HG02642 (cell line): ENCODE measurements around the gene WDR93.

Experiments
- ATAC-seq: cut with Tn5 transposase; IDR thresholded peaks from one replicate; pipeline ENCODE4 v1.9.1; 2021; ENCODE audit warnings: mild to moderate bottlenecking; ENCODE audit not compliant: unreplicated experiment, poor library complexity

WDR93 gene

DNA sequence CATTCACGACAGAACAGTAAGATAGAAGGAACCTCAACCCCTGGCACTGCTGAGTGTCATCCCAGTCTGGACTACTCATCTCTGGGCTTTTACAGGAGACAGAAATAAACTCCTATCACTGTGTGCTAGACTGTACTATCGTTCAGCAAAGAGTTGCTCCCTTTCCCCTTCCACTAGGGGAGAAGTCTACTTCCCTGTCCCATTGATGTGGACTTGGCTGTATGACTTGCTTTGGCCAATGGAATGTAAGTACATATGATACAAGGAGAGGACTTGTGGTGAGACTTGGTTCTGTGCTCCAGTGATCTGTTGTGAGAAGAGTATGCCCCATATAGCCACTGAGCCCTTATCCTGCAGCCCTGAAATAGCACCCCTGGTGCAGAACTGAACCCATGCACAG lies 30.1 kb upstream of the WDR93 start:
- ATAC-seq: no peak

DNA sequence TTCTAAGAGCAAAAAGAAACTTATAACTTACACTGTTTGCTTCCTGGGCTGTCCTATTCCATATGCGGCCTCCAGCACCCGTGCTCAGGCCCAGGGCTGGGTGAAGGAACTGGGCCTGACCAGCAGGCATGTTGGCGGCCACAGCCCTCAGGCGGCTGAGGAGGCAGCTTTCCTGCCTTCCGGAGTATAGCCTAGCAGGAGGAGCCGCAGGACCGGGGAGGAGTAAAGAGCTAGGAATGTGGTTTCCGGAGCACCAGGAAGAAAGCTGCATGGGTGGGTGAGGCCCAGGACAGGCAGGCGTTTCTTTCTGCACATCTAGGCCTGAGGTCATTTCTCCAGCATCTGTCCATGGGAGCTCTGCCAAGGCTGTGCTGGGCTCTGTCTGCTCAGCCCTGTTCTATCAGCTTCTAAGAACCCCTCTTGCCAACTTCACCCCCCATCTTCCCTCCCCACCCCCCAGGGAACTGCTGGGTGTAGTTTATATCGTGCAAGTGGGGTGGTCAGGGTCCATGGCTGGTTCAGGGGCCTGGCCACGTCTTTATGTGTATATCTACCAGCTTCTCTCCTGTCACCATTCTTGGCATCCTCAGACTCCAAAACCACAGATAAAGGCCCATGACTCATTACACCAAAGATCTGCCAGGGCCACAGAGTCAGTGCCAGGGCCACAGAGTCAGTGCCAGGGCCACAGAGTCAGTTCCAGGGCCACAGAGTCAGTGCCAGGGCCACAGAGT lies 27.6 kb upstream of the WDR93 start:
- ATAC-seq: no peak

DNA sequence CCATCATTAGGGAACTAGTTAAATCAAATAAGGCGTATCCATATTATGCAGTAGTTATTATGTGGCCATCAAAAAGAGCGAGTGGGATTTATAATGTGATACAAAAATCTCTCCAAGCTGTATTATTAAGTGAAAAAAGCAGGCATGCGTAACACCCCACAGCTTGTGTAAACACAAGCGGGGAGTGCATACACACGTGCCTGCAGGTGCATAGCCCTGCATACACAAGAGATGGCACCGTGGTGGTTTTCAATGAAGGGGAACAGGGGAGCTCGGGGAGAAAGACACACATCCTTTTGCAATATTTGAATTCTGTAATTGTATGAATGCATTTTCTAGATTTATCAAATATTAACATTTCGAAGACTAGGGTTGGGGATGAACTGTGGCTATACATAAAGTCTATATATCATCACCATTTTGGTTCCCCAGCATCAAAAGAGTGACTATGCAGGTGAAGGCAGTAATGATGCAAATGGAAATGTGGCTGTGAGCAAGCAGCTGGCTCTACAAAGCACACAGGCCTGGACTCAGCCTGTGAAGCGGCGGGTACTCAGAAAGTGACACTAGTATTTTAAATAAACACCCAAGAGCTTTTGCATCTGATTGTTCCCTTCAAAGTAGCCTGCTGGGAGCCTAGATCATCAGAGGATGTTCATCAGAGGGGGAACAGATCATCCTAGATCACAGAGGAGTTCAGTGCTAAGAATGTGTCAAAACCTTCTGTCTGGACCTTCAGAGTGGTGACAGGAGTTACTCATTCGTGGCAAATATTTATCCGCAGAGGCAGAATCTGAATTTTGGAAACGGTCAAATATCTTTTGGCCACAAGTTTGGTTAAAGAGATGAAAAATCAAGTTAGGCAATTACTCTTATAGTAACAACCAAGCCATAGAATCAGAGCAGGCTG lies 25.9 kb upstream of the WDR93 start:
- ATAC-seq: no peak

DNA sequence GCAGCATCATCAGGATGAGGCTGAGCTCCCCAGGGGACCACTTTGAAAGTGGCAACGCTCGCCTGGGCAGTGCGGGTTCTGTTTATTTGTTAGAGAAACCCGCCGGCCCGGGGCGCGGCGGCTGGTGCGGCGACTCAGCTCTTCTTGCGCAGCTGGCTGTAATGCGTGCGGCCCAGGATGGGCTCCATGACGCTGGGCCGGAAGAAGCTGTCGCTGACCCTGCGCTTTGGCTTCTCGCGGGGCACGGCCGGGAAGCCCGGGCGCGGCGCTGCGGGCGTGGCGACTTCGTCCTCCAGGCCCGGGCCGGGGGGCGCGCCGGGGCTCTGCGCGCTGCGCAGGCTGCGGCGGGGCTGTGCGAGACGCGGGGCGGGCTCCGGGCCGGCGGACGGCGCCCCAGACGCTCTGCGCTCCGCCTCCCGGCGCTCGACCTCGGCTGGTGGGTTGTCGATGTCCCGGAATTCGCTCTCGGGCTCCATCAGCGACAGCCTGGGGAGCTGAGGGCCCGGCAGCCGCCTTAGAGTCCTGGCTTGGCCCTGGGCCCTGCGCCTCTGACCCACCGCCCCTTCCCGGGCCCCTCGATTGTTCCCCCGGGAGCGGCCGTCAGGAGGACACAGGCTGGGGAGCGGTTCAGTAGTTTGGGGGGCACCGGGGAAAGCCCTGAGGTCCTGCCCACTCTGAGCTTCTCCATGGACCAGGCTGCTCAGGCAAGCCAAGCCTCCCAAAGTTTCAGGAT lies 25.0 kb upstream of the WDR93 start:
- peak; percentile 49 for ATAC-seq

DNA sequence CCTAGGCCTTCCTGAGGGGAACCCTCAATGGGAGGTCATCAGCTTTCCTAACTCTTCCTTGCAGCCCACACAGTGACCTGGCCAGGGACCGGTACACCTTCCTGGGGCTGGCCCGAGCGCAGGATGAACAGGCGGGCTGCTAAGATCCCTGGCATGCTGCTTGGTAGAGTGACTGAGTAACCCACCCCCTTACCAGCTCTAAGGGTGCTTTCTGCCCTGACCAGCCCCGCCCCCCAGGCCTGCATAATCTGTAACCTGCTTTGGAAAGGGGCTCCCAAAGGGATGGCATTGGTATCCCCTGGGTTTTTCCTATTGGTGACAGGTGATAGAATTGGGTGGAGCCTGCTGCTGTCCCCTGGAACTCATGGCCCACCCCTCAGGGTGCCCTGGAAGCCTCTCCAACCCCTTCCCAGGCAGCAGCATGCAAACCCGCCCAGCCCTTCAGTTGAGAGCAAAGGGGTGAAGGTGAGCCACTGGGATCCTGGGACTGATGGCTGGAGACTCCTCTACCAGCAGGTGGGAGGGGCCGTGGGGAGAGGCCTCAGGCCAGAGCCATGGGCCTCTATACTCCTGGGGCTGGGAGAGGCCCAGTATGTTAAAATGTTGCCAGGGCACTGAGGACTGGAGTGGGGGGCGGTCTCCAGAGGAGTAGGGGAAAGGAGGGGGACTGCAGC lies 24.3 kb upstream of the WDR93 start:
- ATAC-seq: no peak

DNA sequence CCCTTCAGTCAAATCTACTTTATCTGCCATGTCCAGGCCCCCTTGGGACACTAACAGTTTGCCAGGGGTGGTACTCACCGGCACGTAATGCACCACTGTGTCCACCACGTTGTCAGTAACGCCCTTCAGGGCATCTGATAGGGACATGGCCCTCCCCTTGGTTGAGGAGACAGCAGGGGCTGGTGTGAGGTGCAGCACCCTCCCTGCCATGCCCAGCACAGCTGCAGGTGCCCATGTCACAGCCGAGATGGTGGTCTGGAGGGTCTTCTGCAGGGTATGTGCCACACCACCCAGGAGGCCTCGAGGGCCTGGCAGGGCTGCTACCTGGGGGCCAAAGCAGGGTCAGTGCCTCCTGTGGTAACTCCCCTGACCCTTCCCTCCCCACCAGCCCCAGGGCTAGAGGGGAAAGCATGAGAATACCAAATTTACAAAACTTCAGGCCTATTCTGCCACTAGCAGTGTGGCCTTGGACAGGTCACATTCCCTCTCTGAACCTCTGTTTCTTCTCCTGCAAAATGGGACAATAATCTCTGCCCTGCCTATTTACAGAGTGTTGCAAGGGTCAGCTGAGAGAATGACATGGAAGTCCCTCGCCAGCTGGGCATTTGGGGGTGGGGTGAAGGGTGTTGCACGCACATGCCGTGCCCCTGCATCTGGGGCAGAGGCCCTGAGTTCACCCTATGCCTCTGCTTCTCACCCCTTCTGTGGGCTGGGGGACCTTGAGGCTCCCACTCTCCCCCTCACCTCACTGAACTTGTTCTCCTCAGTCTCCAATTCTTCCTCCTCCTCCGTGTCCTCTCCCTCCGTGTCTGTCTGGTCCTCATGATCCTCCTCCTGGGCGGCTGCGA lies 23.5 kb upstream of the WDR93 start:
- ATAC-seq: no peak

DNA sequence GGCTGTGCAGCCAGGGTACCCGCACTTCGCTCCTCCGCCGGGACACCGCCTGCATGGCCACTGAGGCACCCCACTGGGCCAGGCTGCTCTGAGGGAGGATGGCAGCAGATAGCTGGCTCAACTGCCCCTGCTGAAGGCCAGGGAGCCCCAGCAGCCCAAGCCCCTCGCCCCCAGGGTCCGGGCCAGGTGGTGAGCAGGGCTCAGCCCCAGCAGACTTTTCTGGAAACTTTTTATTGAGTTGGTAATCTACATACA lies 23.0 kb upstream of the WDR93 start:
- no peak for ATAC-seq

DNA sequence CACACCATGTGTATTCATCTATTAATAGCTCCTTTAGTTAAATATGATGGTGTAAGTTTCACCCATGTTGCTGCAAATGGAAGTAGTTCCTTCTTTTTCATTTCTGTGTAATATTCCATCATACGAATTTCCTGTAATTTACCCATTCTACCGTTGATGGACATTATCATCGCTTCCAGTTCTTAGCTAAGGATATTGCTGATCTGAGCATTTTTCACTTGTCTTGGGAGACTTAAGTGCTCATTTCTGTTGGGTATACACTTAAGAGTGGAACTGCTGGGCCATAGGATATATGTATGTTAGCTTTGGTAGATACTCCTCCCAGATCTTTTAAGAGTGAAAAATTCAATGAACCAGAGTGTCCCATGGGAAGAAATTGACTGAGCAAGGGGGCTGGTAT lies 22.4 kb upstream of the WDR93 start:
- ATAC-seq: no peak

DNA sequence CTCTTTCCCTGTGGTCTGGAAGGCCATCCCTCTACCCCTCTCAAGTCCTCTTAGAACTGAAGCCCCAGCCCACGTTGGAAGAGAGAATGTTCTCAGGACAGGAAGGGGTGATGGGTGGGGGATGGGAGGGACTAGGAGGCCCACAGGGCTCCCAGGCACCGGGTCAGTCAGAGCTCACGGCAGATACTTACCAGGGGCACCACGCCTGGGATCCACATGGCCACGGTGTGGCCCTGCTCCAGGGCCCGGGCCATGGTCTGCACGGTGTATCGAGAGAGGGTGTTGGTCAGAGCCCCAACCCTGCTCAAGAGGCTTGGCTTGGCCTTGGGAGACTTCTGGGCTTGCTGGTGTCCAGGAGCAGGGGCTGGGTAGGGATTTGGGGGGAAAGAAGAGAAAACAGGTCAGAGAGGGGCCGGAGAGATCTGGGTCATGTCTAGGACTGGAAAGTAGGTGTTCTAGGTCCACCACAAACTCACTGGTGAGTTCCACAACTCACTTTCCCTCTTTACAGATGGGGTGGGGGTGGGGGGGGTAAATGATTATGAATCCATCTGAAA lies 21.2 kb upstream of the WDR93 start:
- no peak for ATAC-seq

DNA sequence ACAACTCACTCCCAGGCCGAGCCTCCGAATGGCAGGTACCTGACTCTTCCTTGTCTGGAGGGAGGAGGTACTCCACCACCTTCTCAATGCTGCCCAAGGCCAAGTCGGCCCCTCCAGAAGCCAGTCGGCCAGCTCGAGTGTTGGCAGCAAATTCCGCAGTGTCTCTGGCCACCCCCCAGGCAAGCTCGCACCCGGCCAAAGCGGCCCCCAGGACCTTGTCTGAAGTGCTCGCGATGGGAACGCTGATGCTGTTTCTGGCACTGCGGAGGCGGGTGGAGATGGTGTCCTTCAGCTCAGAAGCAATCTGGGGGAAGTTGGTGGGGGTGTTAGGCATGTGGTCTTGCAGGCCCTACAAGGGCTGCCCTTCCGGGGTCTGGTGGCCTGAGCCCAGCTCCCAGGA lies 20.7 kb upstream of the WDR93 start:
- ATAC-seq: no peak

DNA sequence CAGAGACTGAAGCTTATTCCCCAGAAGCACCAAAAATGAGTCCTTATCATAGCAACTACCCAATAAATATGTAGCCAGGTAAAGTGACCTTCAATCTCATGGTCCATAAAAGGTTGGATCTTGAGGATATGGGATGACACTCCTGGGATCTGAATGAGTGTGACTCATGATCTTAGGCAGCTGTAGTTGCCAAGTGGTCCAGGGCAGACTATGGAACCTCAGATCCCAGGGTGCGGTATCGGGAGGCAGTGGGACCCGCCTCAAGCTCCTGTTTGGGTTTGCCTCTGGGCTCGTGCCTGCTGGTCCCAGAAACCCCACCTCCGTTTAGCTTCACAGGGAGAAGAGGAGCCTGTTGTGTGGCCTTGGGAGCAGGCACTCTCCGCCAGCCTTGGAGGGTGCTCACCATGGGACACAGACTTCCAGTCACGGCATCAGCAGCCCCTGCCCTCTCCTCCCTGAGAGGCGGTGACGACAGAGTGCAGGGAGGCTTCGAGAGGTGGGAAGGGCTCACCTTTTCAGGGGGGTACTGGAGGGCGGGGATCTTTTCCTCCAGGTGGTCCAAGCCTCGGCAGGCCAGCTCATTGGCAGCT lies 19.5 kb upstream of the WDR93 start:
- ATAC-seq: no peak

DNA sequence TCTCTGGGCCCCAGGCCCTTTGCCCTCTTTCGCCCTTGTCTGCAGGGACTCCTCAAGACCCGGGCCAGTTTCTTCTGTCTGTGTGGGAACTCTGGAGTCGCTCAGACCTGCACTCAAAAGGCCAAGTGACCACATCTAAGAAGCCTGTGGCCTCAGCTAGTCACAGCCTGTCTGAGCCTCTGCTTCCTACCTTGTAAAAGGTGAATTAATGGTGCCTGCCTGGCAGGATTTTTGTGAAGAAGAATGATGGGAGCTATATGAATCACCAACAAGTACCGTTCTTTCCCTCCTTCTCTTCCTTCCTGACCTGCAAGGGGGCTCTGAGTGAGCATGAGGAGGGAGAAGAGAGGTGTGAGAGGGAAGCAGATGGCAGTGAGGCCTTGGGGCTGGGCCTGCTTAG lies 18.9 kb upstream of the WDR93 start:
- ATAC-seq: no peak

DNA sequence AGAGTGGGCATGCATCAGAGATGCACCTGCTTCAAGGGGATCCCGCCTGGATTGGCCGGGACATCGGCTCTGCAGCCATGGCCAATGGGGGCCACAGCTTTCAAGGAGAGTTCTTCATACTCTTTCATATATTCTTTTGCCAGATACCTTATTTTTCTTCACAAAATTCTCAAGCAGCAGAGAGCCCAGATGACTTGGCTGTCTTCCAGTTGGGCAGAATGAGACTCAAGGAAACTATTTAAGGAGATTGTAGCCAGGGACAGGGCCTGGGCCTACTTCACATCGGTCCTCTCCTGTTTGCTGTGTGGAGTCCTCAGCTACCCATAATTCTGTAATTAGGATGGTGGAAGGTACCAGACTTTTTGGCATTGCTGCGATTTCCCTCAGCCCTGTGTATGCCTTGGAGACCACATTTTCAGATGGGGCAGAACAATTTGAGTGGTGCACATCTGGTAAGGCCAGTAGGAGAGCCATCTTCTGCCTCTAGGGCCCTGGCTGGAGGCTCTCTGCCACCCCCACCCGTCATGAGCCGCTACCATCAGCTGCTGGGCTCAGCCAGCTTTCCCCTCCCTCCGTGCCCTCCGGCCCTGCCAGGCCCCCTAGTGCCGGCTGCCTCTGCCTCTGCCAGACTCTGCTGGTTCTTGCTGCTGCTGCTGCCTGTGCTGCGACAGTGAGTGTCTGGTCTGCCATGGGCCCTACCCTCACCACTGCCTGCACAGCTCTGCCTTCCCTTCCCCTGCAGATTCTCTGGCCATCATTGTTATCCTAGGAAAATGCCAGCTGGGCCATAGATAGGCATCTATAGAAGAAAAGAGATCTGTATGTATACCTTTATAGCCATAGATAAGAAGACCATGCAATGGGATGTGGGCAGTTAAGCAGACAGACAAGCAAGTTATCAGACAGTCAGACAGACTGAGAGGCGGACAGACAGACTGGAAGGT lies 18.1 kb upstream of the WDR93 start:
- no peak for ATAC-seq

DNA sequence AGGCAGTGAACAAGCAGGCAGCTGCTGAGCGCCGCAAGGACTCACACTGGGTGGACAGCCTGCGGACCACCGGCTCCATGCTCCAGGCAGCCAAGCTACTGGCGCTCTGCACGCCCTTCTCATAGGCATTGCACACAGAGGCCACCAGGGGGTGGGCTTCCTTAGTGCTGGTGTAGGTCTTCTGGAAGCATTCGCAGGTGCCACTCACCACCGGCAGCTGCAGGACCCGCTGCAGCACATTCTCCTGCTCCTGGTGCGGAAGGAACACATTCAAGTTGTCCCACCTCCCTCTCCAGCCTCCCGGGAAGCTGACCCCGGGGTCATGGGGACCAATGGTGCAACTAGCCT lies 17.5 kb upstream of the WDR93 start:
- no peak for ATAC-seq

DNA sequence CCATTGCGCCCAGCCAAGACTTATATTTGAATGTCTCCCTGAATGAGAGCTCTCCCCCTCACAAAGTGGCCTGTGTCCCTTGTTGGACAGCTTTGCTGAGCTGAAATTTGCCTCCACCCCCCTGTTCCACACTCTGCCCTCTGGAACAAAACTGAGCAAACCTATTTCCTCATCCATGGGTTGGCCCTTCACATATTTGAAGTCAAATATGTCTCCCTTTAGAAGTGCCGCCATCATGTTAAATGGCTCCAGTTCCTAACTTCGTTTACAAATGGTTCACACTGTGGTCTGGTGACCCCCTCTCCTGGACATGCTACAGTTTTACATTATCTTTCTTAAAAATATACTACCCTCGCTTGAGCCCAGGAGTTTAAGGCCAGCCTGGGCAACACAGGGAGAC lies 16.1 kb upstream of the WDR93 start:
- no peak for ATAC-seq

DNA sequence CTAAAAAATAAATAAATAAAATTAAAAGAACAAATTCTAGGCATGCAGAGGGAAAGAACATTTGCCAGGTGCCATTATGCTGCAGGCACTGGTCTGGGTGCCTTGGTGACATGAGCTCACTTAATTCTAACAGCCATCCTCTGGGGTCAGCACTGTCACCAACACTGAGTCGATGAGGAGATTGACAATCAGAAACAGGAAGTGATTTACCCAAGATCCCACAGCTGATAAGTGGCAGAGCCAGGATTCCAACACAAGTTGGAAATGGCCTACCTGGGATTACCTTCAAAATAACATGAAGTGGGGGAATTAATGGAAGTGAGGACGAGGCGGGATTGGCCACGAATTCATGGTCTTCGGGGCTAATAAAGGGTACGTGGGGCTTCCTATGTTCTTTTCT lies 15.0 kb upstream of the WDR93 start:
- no peak for ATAC-seq

DNA sequence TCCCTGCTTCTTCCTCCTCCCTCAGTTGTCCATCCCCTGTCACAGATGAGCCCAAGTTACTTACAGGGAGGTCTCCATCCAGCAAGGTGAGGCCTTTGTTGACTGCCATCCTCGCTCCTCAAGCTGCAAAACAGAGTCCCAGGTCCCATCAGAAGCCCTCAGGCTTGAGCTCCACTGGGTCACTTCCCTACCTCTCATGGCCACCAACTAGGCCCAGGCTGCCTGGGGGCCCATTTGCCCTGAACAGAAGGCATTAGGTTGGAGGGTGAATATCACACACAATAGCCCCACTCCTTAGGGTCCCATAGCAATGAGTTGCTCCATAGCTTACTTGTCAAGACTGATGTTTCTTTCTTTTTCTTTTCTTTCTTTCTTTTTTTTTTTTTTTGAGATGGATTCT lies 13.2 kb upstream of the WDR93 start:
- no peak for ATAC-seq

DNA sequence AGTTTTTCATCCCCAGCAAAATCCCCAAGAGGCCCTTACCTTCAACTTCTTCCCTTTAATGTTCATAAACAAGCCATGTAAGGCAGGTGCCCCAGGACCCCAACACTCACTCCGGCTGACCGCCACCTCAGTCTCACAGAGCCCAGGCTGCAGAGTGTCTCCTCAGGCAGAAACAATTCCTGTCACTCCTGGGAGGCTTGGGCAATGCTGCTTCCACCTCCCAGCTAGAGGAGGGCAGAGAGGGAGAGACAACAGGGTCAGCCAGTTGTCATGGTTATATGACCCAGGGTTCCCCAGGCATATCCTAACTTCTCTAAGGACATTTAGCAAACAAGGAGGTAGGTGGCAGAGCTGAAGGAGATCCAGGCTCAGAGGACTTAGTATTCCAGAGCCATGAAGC lies 11.4 kb upstream of the WDR93 start, which contains the start of gene PLIN1:
Gene PLIN1 (minus strand): TSS at position 156 of the 400 bp plus-strand sequence. CDS start 1,878 bp downstream, outside the sequence.
- no peak for ATAC-seq
